HG02759 (cell line): ENCODE data around the gene ANKS4B.
A peak's percentile ranks its signal among the peaks of the same experiment; 100 is the strongest.
"Not testable (repeated sequence)": the region's sequence is repeated elsewhere in the genome, so short reads cannot be mapped to it uniquely, and the experiment has no call there.

ENCODE experiments used
- ATAC-seq: cut with Tn5 transposase; IDR thresholded peaks from one replicate; pipeline ENCODE4 v1.9.1; 2021; ENCODE audit warnings: mild to moderate bottlenecking, moderate library complexity; ENCODE audit not compliant: unreplicated experiment

The ANKS4B gene

GRCh38 chr16:21260870-21261791, 27.6 kb downstream of the ANKS4B start:
- ATAC-seq, result peak; percentile 40

GRCh38 chr16:21262779-21263639, 29.5 kb downstream of the ANKS4B start:
- ATAC-seq, result no peak

GRCh38 chr16:21263640-21264570, 30.4 kb downstream of the ANKS4B start:
- ATAC-seq, result peak; percentile 80

GRCh38 chr16:21264571-21265036, 31.1 kb downstream of the ANKS4B start:
- ATAC-seq, result no peak

- ATAC-seq, result no peak
Measured at GRCh38 chr16:21265104-21265837, 31.8 kb downstream of the ANKS4B start.

GRCh38 chr16:21267298-21267697, 33.8 kb downstream of the ANKS4B start:
- ATAC-seq, result no peak

- ATAC-seq, result no peak
Measured at GRCh38 chr16:21268236-21268635, 34.7 kb downstream of the ANKS4B start.

GRCh38 chr16:21272253-21272652, 38.8 kb downstream of the ANKS4B start:
- ATAC-seq, result no peak

- not testable (repeated sequence) for ATAC-seq
Measured at GRCh38 chr16:21272763-21273162, 39.3 kb downstream of the ANKS4B start.

- ATAC-seq, result peak; percentile 35
Measured at GRCh38 chr16:21274172-21274726, 40.8 kb downstream of the ANKS4B start.

GRCh38 chr16:21275529-21275928, 42.0 kb downstream of the ANKS4B start:
- ATAC-seq, result no peak

- ATAC-seq, result no peak
Measured at GRCh38 chr16:21276090-21276489, 42.6 kb downstream of the ANKS4B start.

- ATAC-seq, result no peak
Measured at GRCh38 chr16:21277045-21277926, 43.8 kb downstream of the ANKS4B start.

GRCh38 chr16:21277927-21278706, 44.6 kb downstream of the ANKS4B start, which contains the start of gene CRYM:
Gene CRYM (minus strand): TSS chr16:21278290. CDS start chr16:21278251, 39 bp downstream.
- peak; percentile 72 for ATAC-seq

GRCh38 chr16:21279501-21279900, 46.0 kb downstream of the ANKS4B start:
- ATAC-seq, result no peak

GRCh38 chr16:21281698-21282389, 48.3 kb downstream of the ANKS4B start:
- ATAC-seq, result no peak
